NCI-H526 treated with DMSO at 0.1 percent for 48 hours (cell line): ENCODE data around the gene KDM5C.

ENCODE experiments used
- DNase-seq: peaks from one replicate; lab custom pipeline; 2025; lab: John Stamatoyannopoulos, UW

Gene KDM5C

GRCh38 chrX:53250556-53250955, 25.5 kb upstream of the KDM5C start:
- no peak for DNase-seq

- peak; percentile 1 for DNase-seq
Observed at GRCh38 chrX:53249408-53250042, 24.5 kb upstream of the KDM5C start.

- DNase-seq: no peak
Observed at GRCh38 chrX:53247928-53248327, 22.9 kb upstream of the KDM5C start.

- no peak for DNase-seq
Observed at GRCh38 chrX:53246231-53246630, 21.2 kb upstream of the KDM5C start.

GRCh38 chrX:53244610-53245009, 19.6 kb upstream of the KDM5C start:
- no peak for DNase-seq

- DNase-seq: no peak
Observed at GRCh38 chrX:53242310-53242709, 17.3 kb upstream of the KDM5C start.

GRCh38 chrX:53241558-53241957, 16.6 kb upstream of the KDM5C start:
- no peak for DNase-seq

- no peak for DNase-seq
Observed at GRCh38 chrX:53239474-53239873, 14.5 kb upstream of the KDM5C start.

GRCh38 chrX:53237056-53237455, 12.0 kb upstream of the KDM5C start:
- DNase-seq: no peak

- no peak for DNase-seq
Observed at GRCh38 chrX:53236025-53236679, 11.1 kb upstream of the KDM5C start.

- no peak for DNase-seq
Observed at GRCh38 chrX:53235566-53235965, 10.6 kb upstream of the KDM5C start.

- no peak for DNase-seq
Observed at GRCh38 chrX:53234484-53234883, 9.5 kb upstream of the KDM5C start.

- no peak for DNase-seq
Observed at GRCh38 chrX:53233536-53233935, 8.5 kb upstream of the KDM5C start.

GRCh38 chrX:53230116-53230515, 5.1 kb upstream of the KDM5C start:
- no peak for DNase-seq

GRCh38 chrX:53227224-53227765, 2.3 kb upstream of the KDM5C start:
- DNase-seq: no peak

- DNase-seq: no peak
Observed at GRCh38 chrX:53223955-53224859, 800 bp downstream of the KDM5C start.

- no peak for DNase-seq
Observed at GRCh38 chrX:53223068-53223693, 1.8 kb downstream of the KDM5C start.

- DNase-seq: peak; percentile 51
Observed at GRCh38 chrX:53211391-53211978, 13.5 kb downstream of the KDM5C start.

- no peak for DNase-seq
Observed at GRCh38 chrX:53196678-53197077, 28.3 kb downstream of the KDM5C start.

- no peak for DNase-seq
Observed at GRCh38 chrX:53195401-53195800, 29.6 kb downstream of the KDM5C start.

GRCh38 chrX:53194308-53194707, 30.7 kb downstream of the KDM5C start:
- DNase-seq: no peak

- no peak for DNase-seq
Observed at GRCh38 chrX:53193093-53193492, 31.9 kb downstream of the KDM5C start.
